HG03175 (cell line): ENCODE results near the gene ZDHHC14.
"Not testable (repeated sequence)": the region's sequence is repeated elsewhere in the genome, so short reads cannot be mapped to it uniquely, and the experiment has no call there.

ENCODE experiments used
- ATAC-seq: cut with Tn5 transposase; IDR thresholded peaks from one replicate; pipeline ENCODE4 v1.9.1; 2021; ENCODE audit warnings: mild to moderate bottlenecking, moderate library complexity; ENCODE audit not compliant: unreplicated experiment

ZDHHC14 gene

DNA sequence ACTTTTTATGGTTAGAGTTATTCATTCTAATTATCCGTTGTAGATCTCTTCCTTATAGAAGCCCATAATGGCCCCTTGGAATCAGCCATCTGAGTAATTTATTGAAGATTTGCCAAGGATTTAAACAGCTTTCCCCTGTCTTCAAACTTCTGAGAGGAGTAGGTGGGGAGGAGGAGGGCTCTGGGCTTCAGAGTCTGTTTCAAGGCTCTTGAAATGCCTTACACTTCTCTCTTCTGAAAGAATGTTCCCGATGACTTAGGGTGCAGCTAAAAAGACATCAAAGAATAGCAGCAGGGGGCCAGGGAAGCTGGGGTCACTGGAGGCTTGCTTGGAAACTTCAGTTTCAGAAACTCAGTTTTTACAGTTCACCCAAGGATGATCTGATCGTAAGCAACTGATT is 165.3 kb downstream of the ZDHHC14 start:
- ATAC-seq: no peak

GRCh38 chr6:157547112-157547511 is 166.1 kb downstream of the ZDHHC14 start:
- ATAC-seq: no peak

GRCh38 chr6:157548635-157549467 is 167.9 kb downstream of the ZDHHC14 start:
- ATAC-seq: no peak

- no peak for ATAC-seq
These were observed 168.4 kb downstream of the ZDHHC14 start for GRCh38 chr6:157549468-157549745.

DNA sequence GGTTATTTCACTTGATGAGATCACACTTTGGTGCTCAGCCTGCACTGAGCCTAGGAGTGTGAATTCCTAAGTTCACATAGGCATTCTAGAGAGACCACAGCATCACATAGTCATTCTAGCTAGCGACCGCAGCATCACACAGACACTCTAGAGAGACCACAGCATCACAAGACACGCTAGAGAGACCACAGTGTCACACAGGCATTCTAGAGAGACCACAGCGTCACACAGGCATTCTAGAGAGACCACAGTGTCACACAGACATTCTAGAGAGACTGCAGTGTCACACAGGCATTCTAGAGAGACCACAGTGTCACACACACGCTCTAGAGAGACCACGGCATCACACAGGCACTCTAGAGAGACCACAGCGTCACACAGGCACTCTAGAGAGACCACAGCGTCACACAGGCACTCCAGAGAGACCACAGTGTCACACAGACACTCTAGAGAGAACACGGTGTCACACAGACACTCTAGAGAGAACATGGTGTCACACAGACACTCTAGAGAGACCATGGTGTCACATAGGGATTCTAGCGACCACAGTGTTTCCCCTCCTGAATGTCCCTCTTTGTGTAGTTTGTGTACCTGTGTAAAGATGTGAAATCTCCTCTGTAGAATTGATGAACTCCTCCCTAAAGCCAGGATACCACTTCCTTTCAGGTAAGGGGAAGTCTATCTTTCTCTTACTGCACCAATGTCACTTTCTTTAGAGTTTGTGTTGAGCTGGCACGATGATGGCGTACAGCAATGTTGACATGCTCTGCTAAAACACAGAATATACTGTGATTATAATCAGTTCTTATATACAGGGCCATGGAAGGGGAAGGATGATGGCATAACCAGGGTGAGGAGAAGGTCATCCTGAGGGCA is 169.4 kb downstream of the ZDHHC14 start:
- no peak for ATAC-seq

GRCh38 chr6:157551041-157551832 is 170.2 kb downstream of the ZDHHC14 start:
- no peak for ATAC-seq

- no peak for ATAC-seq
These were observed 171.2 kb downstream of the ZDHHC14 start for GRCh38 chr6:157552081-157552747.

- ATAC-seq: no peak
These were observed 172.0 kb downstream of the ZDHHC14 start for GRCh38 chr6:157552820-157553485.

DNA sequence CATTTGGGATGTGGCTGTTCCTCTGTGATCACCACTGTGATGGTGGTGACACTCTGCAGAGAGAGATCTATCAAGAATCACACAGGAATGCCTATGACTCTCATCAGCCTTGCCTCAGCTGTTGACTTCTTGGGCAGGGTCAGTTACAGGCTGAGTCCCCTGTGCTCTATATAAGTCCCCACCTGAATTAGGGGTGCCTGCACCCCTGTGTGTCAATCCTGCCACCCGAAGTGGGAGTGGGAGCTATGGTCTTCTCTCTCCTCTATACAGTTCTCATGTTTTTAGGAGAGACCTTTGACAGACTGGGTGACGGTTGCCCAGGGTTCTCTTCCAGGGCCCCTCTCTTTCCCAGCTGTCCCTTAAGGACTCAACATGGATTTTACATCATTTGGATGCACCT is 173.8 kb downstream of the ZDHHC14 start:
- ATAC-seq: no peak

DNA sequence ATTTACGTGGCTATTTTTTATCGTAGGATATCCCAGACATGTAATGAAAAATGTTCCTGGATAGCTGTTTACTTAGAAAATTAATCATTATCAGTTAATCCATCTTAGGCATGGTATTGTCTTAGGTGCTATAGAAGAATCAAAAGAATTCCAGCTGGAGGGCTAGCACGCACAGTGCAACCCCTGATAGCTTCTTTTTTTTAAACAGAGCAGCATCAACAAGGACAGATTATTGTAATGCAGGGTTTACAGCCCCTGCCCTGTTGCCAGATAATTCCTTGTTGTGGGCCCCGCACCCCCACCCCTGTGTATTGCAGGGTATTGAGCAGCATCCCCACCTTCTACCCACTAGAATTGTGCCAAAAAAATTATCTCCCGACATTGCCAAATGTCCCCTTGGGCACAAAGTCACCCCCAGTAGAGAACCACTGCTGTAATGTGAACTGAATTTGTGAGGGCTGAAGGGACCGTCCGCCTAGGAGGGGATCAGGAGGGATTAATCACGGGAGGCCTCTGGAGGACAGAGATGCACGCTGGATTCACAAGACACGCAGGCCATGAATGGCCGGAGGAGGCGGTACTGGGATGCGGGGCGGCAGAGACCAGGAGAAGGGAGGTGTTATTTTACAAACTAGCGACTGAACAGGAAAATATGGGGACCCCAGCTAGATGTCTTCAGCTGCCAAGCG is 174.6 kb downstream of the ZDHHC14 start:
- no peak for ATAC-seq

GRCh38 chr6:157556144-157556645 is 175.2 kb downstream of the ZDHHC14 start:
- ATAC-seq: no peak

DNA sequence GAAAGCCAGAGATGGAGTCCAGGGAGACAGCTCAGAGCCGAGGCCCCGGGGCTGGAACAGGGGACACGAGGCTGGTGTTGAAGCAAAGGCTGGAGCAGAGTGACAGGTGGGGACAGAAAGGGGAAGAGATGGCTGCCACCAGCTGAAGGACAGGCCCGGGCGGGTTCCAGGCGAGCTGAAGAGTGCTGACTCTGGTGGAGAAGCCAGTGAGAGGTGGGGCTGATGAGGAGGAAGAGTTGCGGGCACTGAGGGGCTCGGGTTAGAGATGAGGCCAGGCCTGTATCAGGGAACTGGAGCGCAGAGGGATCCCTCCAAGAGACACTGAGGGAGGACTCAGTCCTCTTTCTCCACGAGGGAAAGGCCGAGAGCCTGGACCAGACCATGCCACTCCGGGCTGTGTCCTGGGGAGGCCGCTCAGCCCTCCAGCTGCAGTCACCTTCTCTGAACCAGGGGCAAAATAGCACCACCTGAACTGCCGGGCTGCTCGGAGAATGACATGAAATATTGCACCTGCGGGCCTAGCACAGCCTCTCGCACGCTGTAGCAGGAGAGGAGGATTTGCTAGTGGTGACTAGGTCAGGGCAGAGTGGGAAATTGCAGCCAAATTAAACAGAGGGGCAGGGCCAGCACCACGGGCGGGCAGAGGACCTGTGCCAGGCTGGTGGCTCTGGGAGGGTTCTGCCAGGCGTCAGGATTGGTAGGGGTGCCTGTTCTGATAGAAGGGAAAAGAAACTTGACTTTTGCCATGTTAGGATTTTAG is 175.9 kb downstream of the ZDHHC14 start:
- ATAC-seq: no peak

DNA sequence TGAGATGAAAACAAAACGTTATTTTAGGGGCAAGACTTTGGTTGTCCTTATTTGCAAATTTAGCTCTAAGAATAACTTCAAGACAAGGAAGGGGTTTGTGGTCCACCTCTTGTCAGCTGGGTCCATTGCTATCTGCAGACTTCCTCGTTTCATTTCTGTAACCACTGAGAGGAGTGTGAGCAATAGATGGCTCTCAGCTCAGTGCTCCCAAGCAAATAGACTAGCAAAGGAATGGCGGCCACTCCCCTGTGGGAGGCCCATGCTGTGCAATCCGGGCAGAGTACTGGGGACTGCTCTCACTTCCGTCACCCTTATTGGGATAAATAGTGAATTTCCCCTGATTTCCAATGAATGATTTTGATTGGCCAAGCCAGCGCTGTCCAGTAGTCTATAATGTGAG is 176.6 kb downstream of the ZDHHC14 start:
- ATAC-seq: peak; percentile 32

DNA sequence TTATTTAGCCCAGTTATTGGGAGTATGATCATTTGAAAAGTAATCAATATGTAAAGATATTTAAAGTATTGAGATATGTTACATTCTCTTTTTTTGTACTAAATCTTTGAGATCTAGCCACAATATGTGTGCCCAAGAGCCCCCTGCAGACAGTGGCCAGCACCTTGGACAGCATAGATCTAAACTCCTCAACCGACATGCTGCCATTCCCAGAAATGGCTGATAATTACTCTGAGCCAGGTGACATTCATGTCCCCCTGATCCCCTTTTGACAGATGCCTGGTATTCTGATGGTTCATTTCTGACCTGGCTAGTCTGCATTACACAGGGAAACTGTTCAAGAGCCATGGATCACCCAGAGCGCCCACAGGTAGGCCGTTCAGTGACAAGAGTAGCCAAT is 177.1 kb downstream of the ZDHHC14 start:
- ATAC-seq: no peak

GRCh38 chr6:157558487-157559200 is 177.7 kb downstream of the ZDHHC14 start:
- no peak for ATAC-seq

- no peak for ATAC-seq
These were observed 178.3 kb downstream of the ZDHHC14 start for GRCh38 chr6:157559201-157559756.

- ATAC-seq: not testable (repeated sequence)
These were observed 179.1 kb downstream of the ZDHHC14 start for GRCh38 chr6:157560063-157560462.
